ENCODE results near the gene INPP5A.

Gene INPP5A

DNA sequence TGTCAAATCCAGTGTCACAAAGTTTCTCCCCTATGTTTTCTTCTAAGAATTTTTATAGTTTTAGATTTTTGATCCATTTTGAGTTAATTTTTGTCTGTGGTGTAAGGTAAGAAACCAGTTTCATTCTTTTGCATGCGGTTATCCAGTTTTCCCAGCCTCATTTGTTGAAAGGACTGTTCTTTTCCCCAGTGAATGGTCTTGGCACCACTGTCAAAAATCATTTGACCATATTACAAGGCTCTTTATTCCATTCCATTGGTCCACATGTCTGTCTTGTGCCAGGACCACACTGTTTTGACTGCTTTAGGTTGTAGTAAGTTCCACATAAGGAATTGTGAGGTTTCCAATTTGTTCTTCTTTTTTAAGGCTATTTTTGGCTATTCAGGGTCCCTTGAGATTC, 64.0 kb downstream of the INPP5A start:
- no peak for DNase-seq

GRCh38 chr10:132602614-132603013, 65.0 kb downstream of the INPP5A start:
- no peak for DNase-seq

DNA sequence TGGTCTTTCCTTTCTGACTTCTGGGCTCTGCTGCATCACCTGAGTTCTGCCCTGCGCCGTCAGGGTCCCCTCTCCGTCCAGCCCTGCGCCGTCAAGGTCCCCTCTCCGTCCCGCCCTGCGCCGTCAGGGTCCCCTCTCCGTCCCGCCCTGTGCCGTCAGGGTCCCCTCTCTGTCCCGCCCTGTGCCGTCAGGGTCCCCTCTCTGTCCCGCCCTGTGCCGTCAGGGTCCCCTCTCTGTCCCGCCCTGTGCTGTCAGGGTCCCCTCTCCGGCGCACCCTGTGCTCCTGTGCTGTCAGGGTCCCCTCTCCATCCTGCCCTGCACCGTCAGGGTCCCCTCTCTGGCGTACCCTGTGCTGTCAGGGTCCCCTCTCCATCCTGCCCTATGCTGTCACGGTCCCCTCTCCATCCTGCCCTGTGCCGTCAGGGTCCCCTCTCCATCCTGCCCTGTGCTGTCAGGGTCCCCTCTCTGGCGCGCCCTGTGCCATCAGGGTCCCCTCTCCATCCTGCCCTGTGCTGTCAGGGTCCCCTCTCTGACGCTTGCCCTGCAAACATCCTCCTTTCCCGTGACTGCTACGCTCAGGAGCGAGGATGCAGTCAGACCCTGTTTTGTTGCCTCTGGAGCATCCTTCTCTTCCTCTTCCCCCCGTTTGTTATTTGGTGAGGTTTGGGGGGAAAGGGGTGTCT, 66.4 kb downstream of the INPP5A start:
- no peak for DNase-seq

- no peak for DNase-seq
Observed at GRCh38 chr10:132604686-132605085, 67.1 kb downstream of the INPP5A start.

DNA sequence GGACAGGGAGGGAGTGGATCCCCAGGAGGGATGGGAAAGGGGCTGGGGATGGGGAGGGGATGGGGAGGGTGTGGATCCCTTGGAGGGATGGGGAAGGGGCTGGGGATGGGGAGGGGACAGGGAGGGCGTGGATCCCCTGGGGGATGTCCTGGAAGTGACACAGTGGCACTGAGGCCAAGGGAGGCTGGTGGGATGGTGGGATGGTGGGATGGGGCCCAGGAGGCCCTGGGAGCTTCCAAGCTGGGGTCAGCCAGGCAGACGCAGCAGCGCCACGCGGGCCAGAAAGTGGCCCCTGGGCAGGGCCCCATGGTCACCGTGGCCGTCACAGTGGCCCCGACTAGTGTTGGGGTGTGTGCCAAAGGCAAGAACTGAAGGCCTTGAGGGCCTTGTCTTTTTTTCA, 67.8 kb downstream of the INPP5A start:
- no peak for DNase-seq

- DNase-seq = no peak
Observed at GRCh38 chr10:132606031-132606491, 68.5 kb downstream of the INPP5A start.

- no peak for DNase-seq
Observed at GRCh38 chr10:132606536-132607316, 69.1 kb downstream of the INPP5A start.

DNA sequence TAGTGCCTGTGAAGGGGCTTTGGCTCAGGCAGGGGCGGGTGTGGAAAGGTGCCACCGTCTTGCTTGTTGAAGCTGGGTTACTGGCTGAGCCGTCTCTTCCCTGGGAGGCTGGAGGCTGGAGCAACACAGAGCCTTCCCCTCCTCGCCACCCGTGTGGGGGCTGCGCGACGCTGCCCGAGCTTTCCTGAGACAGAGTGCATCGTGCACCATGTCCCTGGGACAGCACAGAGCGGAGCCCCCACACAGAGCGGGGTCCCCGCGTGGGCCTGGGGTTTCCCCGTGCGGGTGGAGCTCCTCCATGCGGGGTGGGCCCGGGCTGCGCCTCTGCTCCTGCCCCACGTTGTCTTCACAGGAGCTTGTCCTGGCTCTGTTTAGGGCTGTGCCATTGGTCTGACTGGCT, 69.9 kb downstream of the INPP5A start:
- DNase-seq = no peak

GRCh38 chr10:132607961-132608495, 70.4 kb downstream of the INPP5A start:
- no peak for DNase-seq

DNA sequence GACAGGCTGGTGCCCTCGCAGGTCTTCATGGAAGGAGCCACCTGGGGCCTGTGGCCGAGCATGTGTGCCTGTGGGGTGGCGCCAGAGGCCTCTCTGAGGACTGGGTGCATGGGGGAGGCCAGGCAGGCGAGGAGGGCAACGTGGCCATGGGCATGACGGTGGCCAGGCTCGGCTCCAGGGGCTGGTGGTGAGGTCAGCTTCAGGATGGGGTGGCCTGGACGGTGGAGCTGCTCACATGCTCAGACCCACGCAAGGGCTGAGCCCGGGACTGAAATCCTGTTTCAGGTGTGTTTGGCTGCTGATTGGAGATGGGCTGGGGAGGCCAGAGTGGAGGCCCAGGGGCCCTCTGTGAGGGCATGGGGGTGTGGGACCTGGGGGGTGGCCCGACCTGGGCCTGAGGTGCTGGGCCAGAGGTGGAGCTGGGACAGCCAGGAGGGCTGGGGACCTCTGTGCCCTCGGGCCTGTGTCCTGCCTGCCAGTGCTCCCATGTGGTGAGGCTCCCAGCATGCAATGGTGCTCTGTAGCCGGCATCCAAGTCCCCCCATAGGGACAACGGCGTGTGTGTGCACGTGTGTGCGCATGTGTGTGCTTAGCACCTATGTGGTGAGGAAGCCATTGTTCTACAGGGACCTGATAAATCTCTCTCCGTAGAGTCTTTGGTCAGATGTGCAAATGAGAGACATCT, 71.1 kb downstream of the INPP5A start:
- no peak for DNase-seq

DNA sequence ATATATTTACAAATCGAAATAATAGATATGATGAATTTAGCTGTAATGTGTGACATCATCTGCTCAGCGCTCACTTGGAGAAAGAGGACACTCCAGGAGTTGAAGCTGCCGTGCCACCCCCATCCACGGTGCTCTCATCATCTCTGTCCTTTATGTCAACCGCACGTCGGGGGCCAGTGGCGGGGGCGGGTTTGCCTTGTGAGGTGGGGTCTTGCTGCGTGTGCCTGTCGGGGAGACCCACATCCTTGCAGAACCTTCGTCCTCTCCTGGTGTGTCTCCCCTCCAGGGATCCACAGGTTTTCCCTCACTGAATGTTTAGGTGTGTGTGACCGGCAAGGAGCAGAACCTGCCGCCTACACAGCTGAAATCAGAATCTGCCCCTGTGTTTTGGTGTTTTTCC, 71.6 kb downstream of the INPP5A start:
- DNase-seq = no peak

GRCh38 chr10:132610071-132610701, 72.6 kb downstream of the INPP5A start:
- DNase-seq = no peak

DNA sequence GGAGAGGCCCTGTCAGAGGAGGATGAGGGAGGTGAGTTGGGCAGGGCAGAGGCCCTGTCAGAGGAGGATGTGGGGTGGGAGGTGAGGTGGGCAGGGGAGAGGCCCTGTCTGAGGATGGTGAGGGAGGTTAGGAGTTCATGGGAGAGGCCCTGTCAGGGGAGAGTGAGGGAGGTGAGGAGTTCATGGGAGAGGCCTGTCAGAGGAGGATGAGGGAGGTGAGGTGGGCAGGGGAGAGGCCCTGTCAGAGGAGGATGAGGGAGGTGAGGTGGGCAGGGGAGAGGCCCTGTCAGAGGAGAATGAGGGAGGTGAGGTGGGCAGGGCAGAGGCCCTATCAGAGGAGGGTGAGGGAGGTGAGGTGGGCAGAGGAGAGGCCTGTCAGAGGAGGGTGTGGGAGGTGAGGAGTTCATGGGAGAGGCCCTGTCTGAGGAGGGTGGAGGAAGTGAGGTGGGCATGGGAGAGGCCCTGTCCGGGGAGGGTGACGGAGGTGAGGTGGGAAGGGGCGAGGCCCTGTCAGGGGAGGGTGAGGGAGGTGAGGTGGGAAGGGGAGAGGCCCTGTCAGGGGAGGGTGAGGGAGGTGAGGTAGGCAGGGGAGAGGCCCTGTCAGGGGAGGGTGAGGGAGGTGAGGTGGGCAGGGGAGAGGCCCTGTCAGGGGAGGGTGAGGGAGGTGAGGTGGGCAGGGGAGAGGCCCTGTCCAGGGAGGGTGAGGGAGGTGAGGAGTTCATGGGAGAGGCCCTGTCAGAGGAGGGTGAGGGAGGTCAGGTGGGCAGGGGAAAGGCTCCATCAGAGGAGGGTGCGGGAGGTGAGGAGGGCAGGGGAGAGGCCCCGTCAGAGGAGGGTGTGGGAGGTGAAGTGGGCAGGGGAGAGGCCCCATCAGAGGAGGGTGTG, 73.7 kb downstream of the INPP5A start:
- no peak for DNase-seq

DNA sequence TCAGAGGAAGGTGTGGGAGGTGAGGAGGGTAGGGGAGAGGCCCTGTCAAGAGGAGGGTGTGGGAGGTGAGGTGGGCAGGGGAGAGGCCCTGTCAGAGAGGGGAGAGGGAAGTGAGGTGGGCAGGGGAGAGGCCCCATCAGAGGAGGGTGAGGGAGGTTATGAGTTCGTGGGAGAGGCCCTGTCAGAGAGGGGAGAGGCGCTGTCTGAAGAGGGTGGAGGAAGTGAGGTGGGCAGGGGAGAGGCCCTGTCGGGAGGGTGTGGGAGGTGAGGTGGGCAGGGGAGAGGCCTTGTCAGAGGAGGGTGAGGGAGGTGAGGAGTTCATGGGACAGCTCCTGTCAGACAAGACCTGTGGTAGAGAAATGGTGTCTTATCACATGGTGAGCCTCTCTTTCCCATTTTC, 74.4 kb downstream of the INPP5A start:
- DNase-seq = peak in 1 of 2 experiments; percentile 11

DNA sequence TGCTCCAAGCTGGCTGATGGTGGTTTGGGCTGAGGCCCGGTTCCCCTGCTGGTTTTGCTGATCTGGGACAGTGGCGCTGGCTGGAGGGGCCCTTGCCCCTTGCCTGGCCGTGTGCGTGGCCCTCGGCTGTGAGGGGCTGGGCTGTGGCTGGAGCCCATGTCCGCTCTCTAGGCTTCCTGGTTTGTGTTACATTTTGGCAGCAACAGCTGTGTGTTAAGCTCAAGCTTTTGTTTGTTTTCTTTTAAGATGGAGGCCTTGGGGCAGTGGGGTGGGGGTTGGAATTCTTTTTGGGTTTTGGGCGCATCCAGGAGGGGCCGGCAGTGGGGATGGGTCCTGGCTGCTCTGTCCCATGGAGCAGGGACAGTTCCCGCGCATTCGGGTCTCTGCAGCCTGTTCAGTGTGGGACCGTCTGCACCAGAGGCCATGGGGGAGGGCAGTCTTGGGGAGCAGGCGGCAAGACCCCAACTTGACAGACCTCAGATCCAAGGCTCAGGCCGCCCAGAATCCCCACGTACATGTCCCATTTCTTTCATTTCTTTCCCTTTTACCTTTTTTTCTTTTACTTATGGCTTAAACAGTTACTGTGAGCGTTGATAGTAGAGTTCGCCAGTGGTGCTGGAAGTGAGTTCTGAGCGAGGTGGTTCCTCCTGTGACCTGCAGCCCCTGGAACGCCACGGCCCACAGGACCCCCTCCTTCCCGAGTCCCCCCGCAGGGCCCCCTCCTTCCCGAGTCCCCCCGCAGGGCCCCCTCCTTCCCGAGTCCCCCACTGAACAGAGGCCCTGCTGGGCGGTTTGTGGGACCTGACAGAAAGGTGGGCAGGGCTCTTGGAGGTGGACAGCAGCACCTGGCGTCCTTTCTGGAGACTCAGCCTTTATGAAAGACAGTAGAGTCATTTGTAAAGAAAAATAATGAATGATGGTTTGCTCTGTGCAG, 75.3 kb downstream of the INPP5A start:
- no peak for DNase-seq

DNA sequence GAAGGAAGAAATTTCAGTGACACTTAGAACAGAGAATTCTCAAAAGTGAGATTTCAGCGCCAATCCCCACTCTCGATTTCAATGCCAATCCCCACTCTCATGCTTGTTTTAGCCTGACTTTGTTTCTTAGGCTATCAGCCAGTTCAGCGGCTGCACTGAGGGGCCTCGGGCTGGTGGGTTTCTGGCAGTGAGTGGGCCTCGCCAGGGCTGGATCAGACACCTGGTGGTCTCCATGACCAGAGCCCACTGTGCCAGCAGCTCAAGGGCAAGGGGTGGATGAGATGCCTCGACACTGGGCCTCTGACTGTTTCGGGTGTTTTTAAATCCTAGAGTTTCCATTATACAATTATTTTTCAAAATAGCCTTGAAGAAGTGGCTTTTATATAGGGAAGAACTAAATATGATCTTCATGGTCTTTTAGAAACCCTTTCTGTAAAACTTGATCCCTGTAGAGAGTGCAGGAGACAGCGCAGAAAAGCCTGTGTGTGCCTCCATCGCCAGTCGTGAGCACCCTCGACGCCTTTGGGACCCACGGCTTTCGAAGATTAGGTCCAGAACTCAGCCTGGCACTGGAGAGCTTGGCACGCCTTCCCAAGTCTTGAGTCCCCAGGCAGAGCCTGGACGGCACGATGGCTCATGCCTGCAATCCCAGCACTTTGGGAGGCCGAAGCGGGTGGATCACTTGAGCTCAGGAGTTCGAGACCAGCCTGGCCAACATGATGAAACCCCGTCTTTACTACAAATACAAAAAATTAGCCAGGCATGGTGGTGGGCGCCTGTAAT, 76.2 kb downstream of the INPP5A start:
- DNase-seq = no peak

GRCh38 chr10:132614431-132615340, 77.1 kb downstream of the INPP5A start:
- no peak for DNase-seq

GRCh38 chr10:132615341-132616169, 78.0 kb downstream of the INPP5A start:
- DNase-seq = no peak
